HAP-1 (cell line): ENCODE measurements around the gene RANBP2.
A peak's percentile ranks its signal among the peaks of the same experiment; 100 is the strongest.
"Not testable (repeated sequence)": the region's sequence is repeated elsewhere in the genome, so short reads cannot be mapped to it uniquely, and the experiment has no call there.

ENCODE experiments used
- DNase-seq, 2 experiments: peaks; one replicate each; pipeline ENCODE4 v3.0.0-alpha.2; 2016 to 2020; ENCODE audit warnings: low spot score in 2 of 2
- H3K27me3 ChIP-seq: fragments of 250-450 bp; sonication (Bioruptor Pico); 2 replicates; pipeline ENCODE4 v1.5.1; 2020; ENCODE audit warnings: low read depth, mild to moderate bottlenecking, moderate library complexity
- H3K36me3 ChIP-seq: fragments of 250-450 bp; sonication (Bioruptor Pico); replicated peaks from 2 replicates; pipeline ENCODE4 v1.5.1; 2020; ENCODE audit warnings: mild to moderate bottlenecking
- H3K4me1 ChIP-seq: fragments of 250-450 bp; sonication (Bioruptor Pico); 2 replicates; pipeline ENCODE4 v1.5.1; 2020; ENCODE audit warnings: mild to moderate bottlenecking
- H3K4me3 ChIP-seq: fragments of 250-450 bp; sonication (Bioruptor Pico); 2 replicates; pipeline ENCODE4 v1.5.1; 2020; ENCODE audit warnings: mild to moderate bottlenecking, moderate library complexity
- H3K9me3 ChIP-seq: fragments of 250-450 bp; sonication (Bioruptor Pico); 2 replicates; pipeline ENCODE4 v1.5.1; 2020; ENCODE audit warnings: mild to moderate bottlenecking, moderate library complexity
- in situ Hi-C: fragments of 300-500 bp; cut with MboI; formaldehyde crosslinking; loops from 3 replicates; pipeline ENCODE4 v1.14.3; 2020; ENCODE audit warnings: low sequenced_read_pairs, inconsistent platforms, mixed read lengths

Gene RANBP2

DNA sequence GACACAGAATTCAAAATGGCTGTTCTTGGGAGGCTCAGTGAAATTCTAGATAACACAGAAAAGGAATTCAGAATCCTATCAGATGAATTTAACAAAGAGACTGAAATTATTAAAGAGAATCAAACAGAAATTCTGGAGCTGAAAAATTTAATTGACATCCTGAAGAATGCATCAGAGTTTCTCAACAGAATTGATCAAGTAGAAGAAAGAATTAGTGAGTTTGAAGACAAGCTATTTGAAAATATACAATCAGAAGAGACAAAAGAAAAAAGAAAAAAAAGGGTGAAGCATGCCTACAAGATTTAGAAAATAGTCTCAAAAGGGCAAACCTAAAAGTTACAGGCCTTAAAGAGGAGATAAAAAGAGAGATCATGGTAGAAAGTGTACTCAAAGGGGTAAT is 12.0 kb upstream of the RANBP2 start:
- H3K27me3 ChIP-seq: no peaks in the 10 kb centered on the region
- DNase-seq: no peak
- in situ Hi-C loops: no loop called here
- H3K4me3 ChIP-seq: no peak overlapping the region
- no peaks in the 10 kb centered on the region for H3K36me3 ChIP-seq
- no peaks in the 10 kb centered on the region; the same call in 1 of the 2 replicates for H3K9me3 ChIP-seq
- H3K4me1 ChIP-seq: no peaks in the 10 kb centered on the region

DNA sequence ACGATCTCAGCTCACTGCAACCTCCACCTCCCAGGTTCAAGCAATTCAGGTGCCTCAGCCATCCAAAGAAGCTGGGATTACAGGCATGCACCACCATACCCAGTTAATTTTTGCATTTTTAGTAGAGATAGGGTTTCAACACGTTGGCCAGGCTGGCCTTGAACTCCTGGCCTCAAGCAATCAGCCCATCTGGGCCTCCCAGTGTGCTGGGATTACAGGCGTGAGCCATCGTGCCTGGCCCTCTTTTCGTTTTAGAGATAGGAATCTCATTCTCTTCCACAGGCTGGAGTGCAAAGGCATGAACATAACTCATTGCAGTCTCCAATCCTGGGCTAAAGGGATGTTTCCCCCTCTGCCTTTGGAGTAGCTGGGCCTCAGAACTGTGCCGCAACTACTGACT is 2.3 kb upstream of the RANBP2 start:
- in situ Hi-C loops, H3K27me3 ChIP-seq, H3K4me1 ChIP-seq, H3K9me3 ChIP-seq, H3K4me3 ChIP-seq, DNase-seq, H3K36me3 ChIP-seq: not testable (repeated sequence)

GRCh38 chr2:108726048-108726447 is 6.8 kb downstream of the RANBP2 start:
- H3K4me3 ChIP-seq, DNase-seq, in situ Hi-C loops, H3K27me3 ChIP-seq, H3K4me1 ChIP-seq, H3K9me3 ChIP-seq, H3K36me3 ChIP-seq: not testable (repeated sequence)

DNA sequence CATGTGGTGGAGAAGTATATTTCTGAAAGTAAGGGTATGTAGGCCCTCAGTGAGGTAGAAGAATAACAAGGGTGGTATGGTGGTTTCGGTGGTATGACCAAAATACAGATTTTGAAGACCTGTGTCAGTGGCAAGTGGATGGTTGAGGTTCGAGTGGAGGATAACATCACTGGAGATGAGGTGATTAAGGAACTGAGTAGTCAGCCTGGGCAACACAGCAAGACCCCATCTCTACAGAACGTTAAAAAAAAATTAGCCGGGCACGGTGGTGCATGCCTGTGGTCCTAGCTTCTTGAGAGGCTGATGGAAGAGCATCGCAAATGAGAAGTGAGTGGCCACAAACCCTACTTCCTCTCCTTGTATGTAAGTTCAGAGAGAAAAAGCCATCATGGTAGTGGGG is 15.4 kb downstream of the RANBP2 start:
- in situ Hi-C loops, H3K36me3 ChIP-seq: not testable (repeated sequence)

DNA sequence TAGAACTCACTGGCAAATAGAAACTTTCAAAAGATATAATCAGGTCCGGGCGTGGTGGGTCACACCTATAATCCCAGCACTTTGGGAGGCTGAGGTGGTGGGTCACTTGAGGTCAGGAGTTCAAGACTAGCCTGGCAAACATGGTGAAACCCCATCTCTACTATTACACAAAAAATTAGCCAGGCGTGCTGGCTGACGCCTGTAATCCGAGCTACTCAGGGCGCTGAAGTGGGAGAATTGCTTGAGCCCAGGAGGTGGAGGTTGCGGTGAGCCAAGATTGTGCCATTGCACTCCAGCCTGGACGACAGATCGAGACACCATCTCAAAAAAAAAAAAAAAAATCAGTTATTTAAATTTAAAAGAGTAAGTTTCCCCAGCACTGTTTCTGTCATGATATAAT is 38.7 kb downstream of the RANBP2 start:
- in situ Hi-C loops, H3K4me3 ChIP-seq, DNase-seq, H3K27me3 ChIP-seq, H3K4me1 ChIP-seq, H3K9me3 ChIP-seq: not testable (repeated sequence)
- H3K36me3 ChIP-seq: peaks cover 21% of the 10 kb centered on the region

More for the DNA sequence above, 15.4 kb downstream of the RANBP2 start:
- H3K4me1 ChIP-seq, DNase-seq, H3K27me3 ChIP-seq, H3K4me3 ChIP-seq, H3K9me3 ChIP-seq: not testable (repeated sequence)

GRCh38 chr2:108762618-108763017 is 43.3 kb downstream of the RANBP2 start:
- in situ Hi-C loops, H3K9me3 ChIP-seq, H3K4me3 ChIP-seq, H3K27me3 ChIP-seq, DNase-seq, H3K4me1 ChIP-seq: not testable (repeated sequence)
- H3K36me3 ChIP-seq: peaks cover 37% of the 10 kb centered on the region

- peaks cover 37% of the 10 kb centered on the region for H3K36me3 ChIP-seq
- H3K9me3 ChIP-seq, H3K27me3 ChIP-seq, in situ Hi-C loops, H3K4me3 ChIP-seq, DNase-seq, H3K4me1 ChIP-seq: not testable (repeated sequence)
Observed at GRCh38 chr2:108766671-108767070, 47.4 kb downstream of the RANBP2 start.

DNA sequence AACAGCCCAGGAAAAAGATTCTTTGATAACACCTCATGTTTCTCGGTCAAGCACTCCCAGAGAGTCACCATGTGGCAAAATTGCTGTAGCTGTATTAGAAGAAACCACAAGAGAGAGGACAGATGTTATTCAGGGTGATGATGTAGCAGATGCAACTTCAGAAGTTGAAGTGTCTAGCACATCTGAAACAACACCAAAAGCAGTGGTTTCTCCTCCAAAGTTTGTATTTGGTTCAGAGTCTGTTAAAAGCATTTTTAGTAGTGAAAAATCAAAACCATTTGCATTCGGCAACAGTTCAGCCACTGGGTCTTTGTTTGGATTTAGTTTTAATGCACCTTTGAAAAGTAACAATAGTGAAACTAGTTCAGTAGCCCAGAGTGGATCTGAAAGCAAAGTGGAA is 48.6 kb downstream of the RANBP2 start:
- DNase-seq, H3K4me3 ChIP-seq, H3K9me3 ChIP-seq, H3K27me3 ChIP-seq, H3K4me1 ChIP-seq, in situ Hi-C loops: not testable (repeated sequence)
- H3K36me3 ChIP-seq: peaks cover 43% of the 10 kb centered on the region

DNA sequence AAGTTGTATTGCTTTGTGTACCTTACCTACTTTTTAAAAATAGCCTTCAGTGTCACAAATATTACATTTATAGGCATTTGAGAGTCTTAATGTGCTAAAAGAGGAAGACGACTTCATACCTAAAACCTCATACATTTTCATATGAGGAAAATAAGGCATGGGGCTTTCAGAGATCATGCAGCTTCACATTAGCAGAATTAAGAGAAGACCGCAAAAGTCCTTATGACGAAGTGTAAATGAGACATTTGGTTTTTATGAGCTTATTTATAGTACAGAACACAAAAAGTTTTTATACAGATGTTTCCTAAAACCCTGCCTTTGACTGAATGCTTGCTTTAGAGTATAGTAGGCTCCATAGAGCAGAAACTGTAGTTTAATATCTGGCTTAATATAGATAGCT is 57.2 kb downstream of the RANBP2 start:
- Histone ChIP-seq H3K9me3 (no peaks in the 10 kb centered on the region), H3K36me3 (peaks cover 77% of the 10 kb centered on the region), H3K4me3 (no peak overlapping the region), H3K27me3 (no peaks in the 10 kb centered on the region), H3K4me1 (no peaks in the 10 kb centered on the region)
- no peak for DNase-seq
- in situ Hi-C loops: no loop called here

GRCh38 chr2:108778857-108779256 is 59.6 kb downstream of the RANBP2 start:
- in situ Hi-C loops: no loop called here
- Histone ChIP-seq H3K4me1 (no peaks in the 10 kb centered on the region), H3K36me3 (peaks cover 74% of the 10 kb centered on the region), H3K27me3 (no peaks in the 10 kb centered on the region), H3K4me3 (no peak overlapping the region), H3K9me3 (no peaks in the 10 kb centered on the region)
- DNase-seq: no peak

DNA sequence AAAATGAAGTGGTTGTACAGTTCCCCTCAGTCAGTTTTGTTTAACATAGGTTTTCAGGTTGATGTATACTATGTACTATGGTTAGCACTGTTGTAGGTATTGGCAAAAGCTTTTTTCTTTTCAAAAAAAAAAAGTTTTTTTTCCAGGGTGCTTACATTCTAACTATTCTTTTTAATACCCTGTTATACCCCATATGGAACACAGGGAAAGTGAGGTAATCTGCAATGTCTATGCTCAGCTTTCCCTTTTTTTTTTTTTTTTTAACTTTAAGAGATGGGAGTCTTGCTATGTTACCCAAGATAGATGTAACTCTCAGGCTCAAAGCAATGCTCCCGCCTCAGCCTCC is 66.7 kb downstream of the RANBP2 start:
- Histone ChIP-seq H3K9me3 (no peaks in the 10 kb centered on the region), H3K27me3 (no peaks in the 10 kb centered on the region), H3K4me3 (peak overlapping the region; percentile 49), H3K36me3 (peaks cover 56% of the 10 kb centered on the region), H3K4me1 (peaks cover 10% of the 10 kb centered on the region)
- DNase-seq: no peak
- in situ Hi-C loops: no loop called here

DNA sequence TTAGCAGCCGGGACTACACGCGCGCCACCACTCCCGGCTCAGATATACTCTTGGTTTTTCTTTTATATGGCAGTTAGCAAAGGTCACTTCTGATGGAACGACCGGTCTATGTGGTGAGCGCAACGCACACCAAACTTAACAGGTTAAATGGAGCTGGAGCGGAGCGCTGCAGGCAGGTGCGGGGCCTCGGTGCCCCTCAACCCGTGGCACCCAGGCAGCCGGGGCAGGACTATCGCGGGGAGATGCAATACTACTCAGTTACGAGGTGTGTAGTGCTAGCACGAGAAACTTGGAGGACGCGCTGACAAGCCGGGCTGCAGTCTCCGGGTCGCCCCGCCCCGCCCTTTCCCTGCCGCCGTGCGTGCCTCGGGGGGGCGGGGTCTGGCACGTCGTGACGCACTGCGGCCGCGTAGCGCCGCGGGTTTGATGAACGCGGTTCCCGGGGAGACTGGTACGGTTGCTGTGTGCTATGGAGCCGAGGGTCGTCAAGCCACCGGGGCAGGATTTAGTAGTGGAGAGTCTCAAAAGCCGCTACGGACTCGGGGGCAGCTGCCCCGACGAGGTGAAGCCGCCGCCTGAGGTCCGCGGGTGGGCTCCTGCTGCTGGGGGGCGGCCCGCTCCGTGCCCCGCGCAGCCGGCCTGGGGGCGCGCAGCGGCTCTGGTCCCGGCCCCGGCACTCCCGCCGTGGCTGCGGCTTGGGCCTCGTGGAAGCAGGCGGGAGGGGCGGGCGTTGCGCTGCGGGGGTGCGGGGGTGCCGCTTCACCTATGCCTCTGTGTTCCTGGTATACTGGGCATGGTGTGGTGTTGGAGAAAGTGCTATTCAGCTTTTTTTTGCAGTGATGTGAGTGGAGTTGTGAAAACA is 67.3 kb downstream of the RANBP2 start, which contains the start of gene CCDC138:
Gene CCDC138 (plus strand): TSS at position 418 of the 862 bp plus-strand sequence. CDS start 52 bp downstream, at position 470.
- peak within 1 kb of the TSS; percentile 49 for H3K4me3 ChIP-seq
- no peaks in the 10 kb centered on the region for H3K9me3 ChIP-seq
- peak; percentile 90 to 95 for DNase-seq
- in situ Hi-C loops: no loop called here
- H3K27me3 ChIP-seq: no peaks in the 10 kb centered on the region
- peaks cover 55% of the 10 kb centered on the region for H3K36me3 ChIP-seq
- peaks cover 10% of the 10 kb centered on the region for H3K4me1 ChIP-seq

DNA sequence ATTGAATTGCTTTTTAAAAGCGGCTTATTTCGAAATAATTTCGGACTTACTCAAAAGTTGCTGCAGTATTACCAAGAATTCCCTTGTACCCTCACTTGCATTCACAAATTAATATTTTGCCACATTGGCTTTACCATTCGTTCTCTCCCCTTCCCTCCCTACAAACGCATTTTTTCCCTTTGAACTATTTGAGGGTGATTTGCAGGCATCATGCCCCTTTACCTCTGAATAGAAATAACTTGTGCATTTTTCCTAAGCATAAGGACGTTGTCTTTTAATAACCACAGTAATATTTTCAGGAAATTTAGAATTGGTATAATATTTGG is 67.9 kb downstream of the RANBP2 start:
- peak overlapping the region; percentile 49 for H3K4me3 ChIP-seq
- in situ Hi-C loops: no loop called here
- peaks cover 55% of the 10 kb centered on the region for H3K36me3 ChIP-seq
- peaks cover 10% of the 10 kb centered on the region for H3K4me1 ChIP-seq
- H3K27me3 ChIP-seq: no peaks in the 10 kb centered on the region
- DNase-seq: peak in 1 of 2 experiments; percentile 7
- H3K9me3 ChIP-seq: no peaks in the 10 kb centered on the region

- in situ Hi-C loops: no loop called here
- Histone ChIP-seq H3K9me3 (no peaks in the 10 kb centered on the region), H3K36me3 (peaks cover 56% of the 10 kb centered on the region), H3K27me3 (no peaks in the 10 kb centered on the region), H3K4me3 (no peak overlapping the region), H3K4me1 (no peaks in the 10 kb centered on the region)
- no peak for DNase-seq
Observed at GRCh38 chr2:108803045-108803736, 83.9 kb downstream of the RANBP2 start.
